HG03108 (cell line): ENCODE data around the gene TANC2.

Experiments
- ATAC-seq: cut with Tn5 transposase; IDR thresholded peaks from one replicate; pipeline ENCODE4 v1.9.1; 2021; ENCODE audit warnings: moderate library complexity; ENCODE audit not compliant: unreplicated experiment

Gene TANC2

GRCh38 chr17:62999736-63000135 lies 33.7 kb downstream of the TANC2 start:
- ATAC-seq = no peak

- ATAC-seq = no peak
These were observed 35.8 kb downstream of the TANC2 start for GRCh38 chr17:63001689-63002394.

GRCh38 chr17:63002625-63003024 lies 36.6 kb downstream of the TANC2 start:
- no peak for ATAC-seq

- ATAC-seq = no peak
These were observed 49.8 kb downstream of the TANC2 start for GRCh38 chr17:63015824-63016223.
